GM19467 (cell line): Measurements from ENCODE around the gene STRIP2.
"Not testable (repeated sequence)": the region's sequence is repeated elsewhere in the genome, so short reads cannot be mapped to it uniquely, and the experiment has no call there.

Experiments
- ATAC-seq: cut with Tn5 transposase; IDR thresholded peaks from one replicate; pipeline ENCODE4 v1.9.1; 2021; ENCODE audit warnings: mild to moderate bottlenecking, moderate library complexity; ENCODE audit not compliant: unreplicated experiment

STRIP2 gene

GRCh38 chr7:129452589-129453231 lies 18.5 kb downstream of the STRIP2 start:
- ATAC-seq, result no peak

- no peak for ATAC-seq
Measured at GRCh38 chr7:129453510-129454248, 19.4 kb downstream of the STRIP2 start.

- no peak for ATAC-seq
Measured at GRCh38 chr7:129454249-129454551, 20.0 kb downstream of the STRIP2 start.

DNA sequence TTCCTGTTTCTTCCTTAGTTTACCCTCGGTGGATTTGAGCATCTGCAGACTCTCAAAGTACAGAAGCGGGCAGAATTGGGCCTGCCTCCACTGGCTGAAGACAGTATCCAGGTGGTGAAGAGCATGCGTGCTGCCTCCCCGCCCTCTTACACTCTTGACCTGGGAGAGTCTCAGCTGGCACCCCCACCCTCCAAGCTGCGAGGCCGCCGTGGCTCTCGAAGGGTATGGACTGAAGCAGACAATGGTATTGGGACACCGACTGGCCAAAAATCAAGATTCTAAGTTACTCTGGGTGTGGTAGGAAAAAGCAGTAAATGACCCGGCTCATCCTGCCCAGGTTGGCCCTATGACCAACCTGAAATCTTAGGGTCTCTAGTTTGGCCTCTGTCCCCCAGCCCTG lies 22.2 kb downstream of the STRIP2 start:
- no peak for ATAC-seq

GRCh38 chr7:129457101-129457500 lies 22.9 kb downstream of the STRIP2 start:
- ATAC-seq, result no peak

GRCh38 chr7:129458171-129458570 lies 23.9 kb downstream of the STRIP2 start:
- no peak for ATAC-seq

DNA sequence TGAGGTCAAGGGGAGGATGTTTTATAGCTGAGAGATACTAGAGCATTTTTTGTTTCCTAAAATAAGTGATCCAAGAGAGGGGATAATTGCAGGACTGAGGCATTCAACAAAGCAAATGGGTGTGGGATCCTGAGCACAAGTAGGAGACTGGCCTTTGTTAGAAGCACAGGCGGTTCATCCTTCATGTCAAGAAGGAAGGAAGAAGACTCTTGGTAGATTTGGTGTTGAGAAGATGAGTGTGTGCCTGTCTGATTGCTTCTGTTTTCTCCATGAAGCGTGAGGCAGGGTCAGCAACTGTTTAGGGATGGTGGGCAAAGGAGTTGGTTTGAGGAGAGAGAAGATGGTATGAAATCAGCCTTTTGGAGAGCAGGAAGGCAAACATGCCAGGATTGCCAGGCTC lies 27.6 kb downstream of the STRIP2 start:
- no peak for ATAC-seq

DNA sequence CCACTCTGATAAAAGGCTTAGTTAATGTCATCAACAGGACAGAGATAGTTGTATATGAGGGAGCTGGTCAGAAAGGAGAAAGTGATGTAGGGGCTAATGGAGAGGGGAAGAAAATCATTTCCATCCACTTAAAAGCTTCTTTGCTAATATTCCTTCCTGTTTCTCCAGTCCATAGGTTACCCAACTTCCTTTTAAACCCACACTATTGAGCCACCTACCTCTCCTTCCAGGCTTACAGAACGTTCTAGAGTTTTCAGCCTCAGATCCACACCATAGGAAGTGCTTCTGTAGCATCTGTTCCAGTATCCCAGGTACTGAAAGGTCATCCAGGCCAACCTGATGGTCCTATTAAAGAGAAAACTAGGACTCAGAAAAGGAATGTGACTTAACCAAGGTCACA lies 28.2 kb downstream of the STRIP2 start:
- ATAC-seq, result no peak

- ATAC-seq, result no peak
Measured at GRCh38 chr7:129464194-129464593, 30.0 kb downstream of the STRIP2 start.

DNA sequence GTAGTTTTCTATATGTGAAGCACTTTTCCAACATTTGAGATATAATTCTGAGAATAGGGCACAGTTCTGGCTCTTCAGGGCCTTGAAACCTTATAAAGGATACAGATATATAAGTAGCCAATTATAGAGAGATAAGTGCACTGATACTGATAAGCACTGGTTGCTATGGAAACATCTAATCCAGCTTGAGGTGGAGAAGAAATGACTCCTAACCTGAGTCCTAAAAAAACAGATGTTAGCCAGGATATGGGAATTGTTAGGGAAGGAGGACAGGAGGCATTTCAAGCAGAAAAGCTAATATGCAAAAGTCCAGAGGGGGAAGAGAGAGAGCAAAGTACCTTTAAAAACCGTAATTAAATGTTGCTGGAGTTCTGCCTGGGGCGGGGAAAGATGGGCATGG lies 30.8 kb downstream of the STRIP2 start:
- ATAC-seq, result no peak

DNA sequence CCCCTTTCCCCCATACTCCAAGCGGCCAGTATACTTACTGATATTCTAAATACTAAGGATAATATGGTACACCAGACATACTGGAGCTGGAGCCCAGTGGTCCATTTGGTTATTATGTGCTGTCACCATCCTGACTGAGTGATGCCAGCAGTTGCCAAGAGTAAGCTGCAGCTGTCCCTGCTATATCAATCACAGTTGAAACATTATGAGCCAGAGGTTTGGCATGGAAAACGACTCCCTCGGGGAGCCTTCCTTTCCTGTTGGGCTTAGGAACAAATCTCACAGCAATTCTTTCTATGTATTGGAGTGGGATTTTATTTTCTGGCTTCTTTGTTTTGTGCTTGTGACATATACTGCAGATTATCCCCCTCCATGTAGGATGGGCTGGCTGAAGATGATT lies 32.6 kb downstream of the STRIP2 start:
- no peak for ATAC-seq

GRCh38 chr7:129468087-129468486 lies 33.9 kb downstream of the STRIP2 start:
- ATAC-seq, result no peak

GRCh38 chr7:129468547-129468946 lies 34.3 kb downstream of the STRIP2 start:
- ATAC-seq, result no peak

DNA sequence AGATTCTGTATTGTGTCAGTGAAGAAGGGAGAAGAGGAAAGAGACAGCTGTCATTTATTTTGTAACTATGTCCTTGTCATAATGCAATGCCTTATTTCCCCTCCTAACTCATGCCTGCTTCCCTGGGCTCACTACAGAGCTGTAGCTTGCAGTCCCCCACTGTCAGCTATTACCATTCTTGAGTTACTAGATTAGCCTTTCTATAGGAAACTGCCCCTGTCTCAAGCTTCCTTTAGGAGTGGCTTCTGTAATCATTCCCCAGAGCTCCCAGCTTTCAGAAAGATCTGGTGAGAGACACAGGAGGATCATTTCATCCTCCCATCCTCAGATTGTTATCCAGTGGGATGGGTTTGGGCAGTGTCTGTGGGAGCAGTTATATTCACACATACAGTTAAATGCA lies 35.7 kb downstream of the STRIP2 start:
- ATAC-seq, result no peak

GRCh38 chr7:129470411-129470810 lies 36.2 kb downstream of the STRIP2 start:
- ATAC-seq, result no peak

DNA sequence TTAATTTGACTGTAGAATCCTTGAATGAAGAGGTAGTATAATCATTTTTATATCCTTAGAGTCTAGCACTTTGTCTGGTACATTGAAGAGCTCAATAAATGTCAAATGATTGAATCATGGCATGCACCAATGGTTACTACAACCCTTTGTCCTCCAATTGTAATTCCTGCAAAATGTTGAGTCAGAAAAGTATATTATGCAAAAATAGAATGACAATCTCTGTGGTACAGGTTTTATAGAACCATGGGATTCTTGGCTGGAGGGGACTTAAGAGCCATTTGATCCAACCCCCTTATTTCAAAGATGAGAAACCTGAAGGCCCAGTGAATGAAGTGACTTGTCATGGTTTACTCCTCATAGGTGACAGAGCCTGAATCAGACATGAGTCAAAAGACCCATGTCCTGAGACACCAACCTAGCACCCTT lies 37.2 kb downstream of the STRIP2 start:
- no peak for ATAC-seq

- not testable (repeated sequence) for ATAC-seq
Measured at GRCh38 chr7:129475931-129476330, 41.7 kb downstream of the STRIP2 start.

DNA sequence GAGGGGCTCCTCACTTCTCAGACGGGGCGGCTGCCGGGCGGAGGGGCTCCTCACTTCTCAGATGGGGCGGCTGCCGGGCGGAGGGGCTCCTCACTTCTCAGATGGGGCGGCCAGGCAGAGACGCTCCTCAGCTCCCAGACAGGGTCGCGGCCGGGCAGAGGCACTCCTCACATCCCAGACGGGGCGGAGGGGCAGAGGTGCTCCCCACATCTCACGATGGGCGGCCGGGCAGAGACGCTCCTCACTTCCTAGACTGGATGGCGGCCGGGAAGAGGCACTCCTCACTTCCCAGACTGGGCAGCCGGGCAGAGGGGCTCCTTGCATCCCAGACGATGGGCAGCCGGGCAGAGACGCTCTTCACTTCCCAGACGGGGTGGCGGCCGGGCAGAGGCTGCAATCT lies 42.2 kb downstream of the STRIP2 start:
- not testable (repeated sequence) for ATAC-seq

GRCh38 chr7:129479831-129480230 lies 45.6 kb downstream of the STRIP2 start:
- ATAC-seq, result no peak

DNA sequence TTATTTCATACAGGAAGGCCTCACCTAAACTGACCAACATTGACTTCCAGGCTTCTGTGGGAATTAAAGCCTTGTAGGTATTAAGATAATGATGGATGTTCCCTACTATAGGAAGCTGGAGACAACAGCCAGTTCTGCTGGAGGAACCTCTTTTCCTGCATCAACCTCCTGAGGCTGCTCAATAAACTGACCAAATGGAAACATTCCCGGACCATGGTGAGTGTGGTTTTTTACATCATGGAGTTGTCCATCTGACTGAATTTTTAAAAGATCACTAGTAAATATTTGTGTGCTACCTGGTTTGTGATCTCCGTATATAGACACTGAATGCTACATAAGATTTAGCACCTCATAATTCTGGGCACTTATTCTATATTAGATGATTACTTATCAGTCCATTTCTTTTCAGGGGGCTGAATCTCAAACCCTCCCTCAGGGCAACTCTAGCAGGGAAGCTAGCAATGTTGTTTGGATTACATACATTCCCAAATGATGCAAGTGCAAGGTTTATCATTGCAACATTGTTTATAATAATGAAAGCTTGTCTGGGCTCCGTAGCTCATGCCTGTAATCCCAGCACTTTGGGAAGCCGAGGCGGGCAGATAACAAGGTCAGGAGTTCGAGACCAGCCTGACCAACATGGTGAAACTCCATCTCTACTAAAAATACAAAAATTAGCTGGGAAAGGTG lies 46.6 kb downstream of the STRIP2 start:
- no peak for ATAC-seq

DNA sequence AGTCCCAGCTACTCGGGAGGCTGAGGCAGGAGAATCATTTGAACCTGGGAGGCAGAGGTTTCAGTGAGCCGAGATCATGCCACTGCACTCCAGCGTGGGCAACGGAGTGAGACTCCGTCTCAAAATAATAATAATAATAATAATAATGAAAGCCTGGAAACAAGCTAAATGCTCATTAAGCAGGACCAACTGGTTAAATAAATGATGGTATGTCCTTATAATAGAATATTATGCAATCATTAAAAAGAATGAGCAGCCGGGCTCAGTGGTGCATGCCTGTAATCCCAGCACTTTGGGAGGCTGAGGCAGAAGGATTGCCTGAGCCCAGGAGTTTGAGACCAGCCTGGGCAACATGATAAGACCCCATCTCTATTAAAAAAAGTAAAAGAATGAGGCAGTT lies 47.1 kb downstream of the STRIP2 start:
- not testable (repeated sequence) for ATAC-seq

DNA sequence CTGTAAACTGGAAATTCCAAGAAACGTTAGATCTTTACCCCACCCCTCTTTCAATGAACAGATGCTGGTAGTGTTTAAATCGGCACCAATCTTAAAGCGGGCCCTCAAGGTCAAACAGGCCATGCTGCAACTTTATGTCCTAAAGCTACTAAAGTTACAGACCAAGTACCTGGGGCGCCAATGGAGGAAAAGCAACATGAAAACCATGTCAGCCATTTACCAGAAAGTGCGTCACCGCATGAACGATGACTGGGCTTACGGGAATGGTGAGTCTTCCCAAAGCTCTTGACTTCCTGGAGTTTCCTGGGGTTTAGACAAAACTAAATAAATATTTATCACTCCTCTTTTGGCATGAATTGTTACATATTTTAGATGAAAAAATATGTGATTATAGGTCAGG lies 48.5 kb downstream of the STRIP2 start:
- no peak for ATAC-seq
